Skin epidermis (tissue), 12 donors: Measurements from ENCODE around the gene FZD4.
"Not testable (repeated sequence)": the region's sequence is repeated elsewhere in the genome, so short reads cannot be mapped to it uniquely, and the experiment has no call there.

Source experiments
- H3K27ac ChIP-seq, 21 experiments: fragments of 200-600 bp; sonication (generic) in 11 of 21; one replicate each; pipeline ENCODE4 v1.5.0; 2020; ENCODE audit warnings: mild to moderate bottlenecking in 3 of 21, inconsistent platforms in 2 of 21, moderate library complexity in 2 of 21
- H3K4me3 ChIP-seq, 7 experiments: fragments of 200-600 bp; sonication (generic) in 2 of 7; one replicate each; pipeline ENCODE4 v1.5.0; 2020; ENCODE audit warnings: inconsistent platforms in 2 of 7, mild to moderate bottlenecking in 2 of 7, moderate library complexity in 1 of 7

FZD4 gene

DNA sequence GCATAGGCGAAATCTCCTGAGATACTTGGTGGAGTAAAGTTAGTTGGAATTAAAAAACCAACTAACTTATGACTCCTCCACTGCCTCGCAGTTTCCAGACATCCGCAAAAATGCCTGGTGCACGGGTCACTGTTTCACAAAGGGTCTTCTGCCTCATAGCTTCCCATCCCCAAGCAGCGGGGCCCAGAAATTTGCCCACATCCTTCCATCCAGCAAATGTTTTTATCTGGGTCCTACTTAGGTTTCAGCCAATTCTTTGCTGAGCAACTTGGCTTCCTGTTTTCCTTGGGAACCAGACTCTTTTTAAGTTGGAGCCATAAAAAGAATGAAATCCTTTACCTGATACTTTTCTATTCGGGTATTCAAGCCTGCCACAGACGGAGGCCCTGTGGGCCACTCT, 36.2 kb downstream of the FZD4 start:
- Histone ChIP-seq H3K27ac (peak overlapping the region in 10 of 21 experiments; percentile 4 to 89 (median 40)), H3K4me3 (no peak overlapping the region)

GRCh38 chr11:86918496-86918895, 36.7 kb downstream of the FZD4 start:
- H3K27ac ChIP-seq = peak overlapping the region in 8 of 21 experiments; percentile 7 to 89 (median 44)

GRCh38 chr11:86917589-86917988, 37.6 kb downstream of the FZD4 start:
- peak overlapping the region in 7 of 21 experiments; percentile 9 to 89 (median 59) for H3K27ac ChIP-seq
- H3K4me3 ChIP-seq = no peak overlapping the region

More at GRCh38 chr11:86918496-86918895, 36.7 kb downstream of the FZD4 start:
- no peak overlapping the region for H3K4me3 ChIP-seq

DNA sequence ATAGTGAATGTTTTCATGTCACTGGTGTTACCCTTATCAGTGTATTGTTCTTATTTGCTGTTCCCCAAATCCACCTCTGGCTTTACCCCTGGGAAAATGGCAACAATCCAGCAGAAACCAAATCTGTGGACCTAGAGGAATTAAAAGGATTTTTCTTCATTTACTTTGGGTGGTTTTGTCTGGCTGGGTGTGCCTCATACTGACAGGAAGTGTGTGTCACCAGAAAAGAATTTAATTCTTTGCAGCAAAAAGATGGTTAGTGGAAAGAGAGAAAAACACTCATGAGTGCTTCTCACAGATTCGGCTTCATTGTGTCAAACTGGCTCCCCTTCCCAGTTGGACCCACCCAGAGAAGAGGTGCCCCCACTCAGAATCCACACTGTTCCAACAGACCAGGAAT, 38.9 kb downstream of the FZD4 start:
- Histone ChIP-seq H3K4me3 (no peak overlapping the region), H3K27ac (peak overlapping the region in 19 of 21 experiments; percentile 2 to 89 (median 63))

GRCh38 chr11:86915850-86916249, 39.3 kb downstream of the FZD4 start:
- H3K27ac ChIP-seq = peak overlapping the region in 16 of 21 experiments; percentile 22 to 89 (median 64)
- H3K4me3 ChIP-seq = not testable (repeated sequence)

DNA sequence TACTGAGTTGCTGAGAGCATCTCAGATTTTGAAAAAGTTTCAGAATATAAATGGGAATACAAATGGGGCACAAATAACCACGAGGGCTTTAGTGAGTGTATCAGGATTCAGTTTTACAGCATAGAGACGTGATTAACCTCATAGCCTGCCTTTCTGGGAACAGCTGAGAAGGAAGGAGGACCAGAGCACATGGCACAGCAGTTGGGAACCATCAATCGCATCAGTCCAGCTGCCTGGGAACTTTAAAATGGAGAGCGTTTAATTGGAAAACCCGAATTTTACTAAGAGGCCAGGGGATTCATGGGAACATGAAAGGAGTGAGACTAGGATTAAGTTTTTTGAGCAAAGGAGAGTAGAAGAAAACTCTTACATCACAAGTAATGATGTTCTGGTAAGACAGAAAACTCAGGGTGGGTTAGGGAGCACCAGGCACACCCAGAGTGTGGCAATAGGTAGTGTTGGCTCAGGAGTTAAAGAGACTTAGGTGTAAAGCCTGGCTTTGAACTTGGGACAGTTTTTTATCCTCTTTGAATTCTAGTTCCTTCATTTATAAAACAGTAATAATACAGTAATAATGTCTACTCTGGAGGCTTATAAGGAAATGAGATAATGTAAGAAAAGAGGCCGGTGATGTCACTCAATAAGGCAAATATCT, 40.2 kb downstream of the FZD4 start:
- Histone ChIP-seq H3K4me3 (no peak overlapping the region), H3K27ac (peak overlapping the region in 5 of 21 experiments; percentile 27 to 89 (median 54))

DNA sequence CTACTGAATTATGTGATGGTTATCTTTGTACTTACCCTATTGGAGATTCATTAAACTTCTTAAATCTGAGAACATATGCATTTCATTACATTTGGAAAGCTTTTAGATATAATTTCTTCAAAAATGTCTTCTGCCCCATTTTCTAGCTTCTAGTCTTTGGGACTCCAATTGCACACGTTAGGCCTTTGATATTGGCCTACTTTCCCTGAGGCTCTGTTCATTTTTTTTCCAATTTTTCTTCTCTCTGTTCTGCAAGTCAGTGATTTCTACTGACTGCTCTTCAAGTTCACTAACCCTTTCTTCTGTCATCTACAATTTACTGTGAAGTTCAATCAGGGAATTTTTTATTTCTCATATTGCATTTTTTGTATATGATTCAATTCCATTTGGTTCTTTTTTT, 43.0 kb downstream of the FZD4 start:
- no peak overlapping the region for H3K4me3 ChIP-seq
- H3K27ac ChIP-seq = no peak overlapping the region

DNA sequence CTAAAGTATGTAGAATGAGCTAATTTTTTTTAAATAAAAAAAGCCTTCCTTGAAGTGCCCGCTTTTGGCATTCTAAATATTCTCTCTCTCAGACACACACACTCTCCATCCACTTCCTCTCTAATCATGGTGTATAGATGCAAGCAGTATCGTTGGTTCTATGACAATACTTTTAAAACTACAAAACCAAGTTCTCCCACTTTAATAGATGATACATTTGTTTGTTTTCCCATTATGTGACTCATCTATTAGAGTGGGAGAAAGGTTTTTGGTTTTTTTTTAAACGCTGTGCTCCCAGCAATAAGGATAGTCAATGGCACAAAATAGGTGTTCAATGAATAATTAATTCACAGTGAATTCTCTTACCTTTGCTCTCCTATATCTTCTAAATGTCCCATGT, 44.6 kb downstream of the FZD4 start:
- Histone ChIP-seq H3K27ac (no peak overlapping the region), H3K4me3 (no peak overlapping the region)

GRCh38 chr11:86906198-86906597, 49.0 kb downstream of the FZD4 start:
- no peak overlapping the region for H3K27ac ChIP-seq
- H3K4me3 ChIP-seq = no peak overlapping the region

DNA sequence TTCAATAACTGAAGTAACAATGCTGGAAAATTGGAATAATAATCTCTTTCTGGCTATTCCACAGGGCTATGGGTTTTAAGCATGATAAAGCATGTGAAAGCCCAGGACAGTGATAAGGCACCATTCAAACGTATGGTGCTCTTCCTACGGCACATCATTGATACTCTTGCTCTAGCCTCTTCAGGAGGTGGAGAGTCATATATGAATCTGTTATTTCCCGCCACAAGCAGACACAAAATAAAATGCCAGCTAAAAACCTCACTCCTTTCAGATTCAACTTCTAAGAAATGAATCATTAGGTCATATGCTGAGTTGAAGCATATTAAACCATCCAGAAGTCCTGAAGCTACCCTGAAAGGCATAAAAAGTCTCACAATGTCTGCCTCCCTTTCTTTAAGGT, 49.9 kb downstream of the FZD4 start:
- no peak overlapping the region for H3K4me3 ChIP-seq
- no peak overlapping the region for H3K27ac ChIP-seq

GRCh38 chr11:86904001-86904400, 51.2 kb downstream of the FZD4 start:
- Histone ChIP-seq H3K4me3 (no peak overlapping the region), H3K27ac (no peak overlapping the region)

DNA sequence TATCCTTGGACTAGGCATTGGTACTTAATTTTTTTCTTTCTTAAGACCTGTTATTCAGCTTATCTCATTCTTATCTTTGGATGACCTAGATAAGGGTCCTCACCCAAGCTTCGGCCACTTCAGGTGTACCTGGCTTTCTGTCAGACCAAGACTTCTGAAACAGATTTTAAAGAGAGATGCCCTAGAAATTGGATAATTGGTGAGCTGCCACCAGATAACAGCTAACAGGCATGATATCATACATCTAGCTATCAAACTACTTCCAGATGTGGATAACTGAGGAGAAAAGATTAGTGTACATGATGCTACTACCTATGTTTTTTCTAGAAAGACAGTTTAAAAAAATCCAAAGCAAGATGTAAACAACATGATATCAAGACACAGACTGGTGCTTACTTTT, 52.9 kb downstream of the FZD4 start:
- Histone ChIP-seq H3K27ac (no peak overlapping the region), H3K4me3 (no peak overlapping the region)

- no peak overlapping the region for H3K27ac ChIP-seq
These were observed 53.6 kb downstream of the FZD4 start for GRCh38 chr11:86901599-86901998.

DNA sequence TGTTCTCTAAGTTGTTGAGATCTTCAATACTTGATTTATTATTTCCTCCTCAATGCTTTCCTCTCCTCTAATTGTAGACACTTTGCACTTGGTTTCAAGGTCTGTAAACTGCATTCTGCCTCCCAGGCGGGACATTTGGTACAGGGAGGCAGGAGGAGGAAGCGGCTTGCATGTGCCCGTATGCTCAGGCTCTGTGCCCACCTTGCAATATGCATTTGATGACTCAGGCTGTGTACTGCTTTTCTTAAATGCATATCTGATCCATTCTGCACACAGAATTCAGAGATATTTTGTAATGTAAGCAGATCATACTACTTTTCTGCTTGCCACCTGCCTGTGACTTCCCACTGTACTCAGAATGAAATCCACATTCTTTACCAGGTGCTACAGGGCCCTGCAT, 55.0 kb downstream of the FZD4 start:
- no peak overlapping the region for H3K4me3 ChIP-seq
- no peak overlapping the region for H3K27ac ChIP-seq

More at GRCh38 chr11:86901599-86901998, 53.6 kb downstream of the FZD4 start:
- H3K4me3 ChIP-seq = no peak overlapping the region

DNA sequence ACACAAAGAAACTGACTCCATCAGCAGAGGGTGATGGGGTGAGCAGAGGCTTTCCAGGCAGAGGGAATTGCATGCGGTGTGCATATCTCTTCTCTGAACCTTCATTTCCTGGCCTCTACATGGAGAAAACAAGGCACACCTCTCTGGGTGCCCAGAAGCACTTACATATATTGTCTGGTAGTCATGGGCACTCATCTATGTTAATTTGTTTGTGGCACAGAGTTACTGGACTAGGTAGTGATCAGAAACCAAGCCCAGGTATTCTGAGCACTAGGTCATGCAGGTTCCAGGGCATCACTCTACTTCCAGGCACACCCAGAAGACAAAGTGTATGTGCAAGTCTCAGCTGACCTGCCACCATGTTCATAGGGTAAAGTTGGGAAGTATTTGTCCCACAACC, 56.5 kb downstream of the FZD4 start:
- Histone ChIP-seq H3K27ac (no peak overlapping the region), H3K4me3 (no peak overlapping the region)

GRCh38 chr11:86896441-86896841, 58.8 kb downstream of the FZD4 start:
- Histone ChIP-seq H3K27ac (no peak overlapping the region), H3K4me3 (no peak overlapping the region)
